ENCODE data around the gene DIS3L2.
"Not testable (repeated sequence)": the region's sequence is repeated elsewhere in the genome, so short reads cannot be mapped to it uniquely, and the experiment has no call there.

The DIS3L2 gene

GRCh38 chr2:232306741-232307305, 345.3 kb downstream of the DIS3L2 start:
- DNase-seq, result no peak
- TF ChIP-seq GATA1 (IDR thresholded peaks at IDR 0.05; ENCODE audit: low read depth, low read length), result no peak
- TF ChIP-seq POLR2A (IDR thresholded peaks at IDR 0.05; ENCODE audit: low read length), result no peak

- no peak for TF ChIP-seq GATA1 (IDR thresholded peaks at IDR 0.05; ENCODE audit: low read depth, low read length)
- TF ChIP-seq POLR2A (IDR thresholded peaks at IDR 0.05; ENCODE audit: low read length), result no peak
- no peak for DNase-seq
Measured at GRCh38 chr2:232307854-232308253, 346.3 kb downstream of the DIS3L2 start.

GRCh38 chr2:232308986-232309385, 347.5 kb downstream of the DIS3L2 start:
- TF ChIP-seq POLR2A (IDR thresholded peaks at IDR 0.05; ENCODE audit: low read length), result no peak
- TF ChIP-seq GATA1 (IDR thresholded peaks at IDR 0.05; ENCODE audit: low read depth, low read length), result no peak
- no peak for DNase-seq

GRCh38 chr2:232309592-232309991, 348.1 kb downstream of the DIS3L2 start:
- TF ChIP-seq GATA1 (IDR thresholded peaks at IDR 0.05; ENCODE audit: low read depth, low read length) (no peak), POLR2A (IDR thresholded peaks at IDR 0.05; ENCODE audit: low read length) (no peak)
- no peak for DNase-seq

GRCh38 chr2:232310121-232310520, 348.6 kb downstream of the DIS3L2 start:
- no peak for DNase-seq

GRCh38 chr2:232310696-232311095, 349.2 kb downstream of the DIS3L2 start:
- no peak for DNase-seq
- TF ChIP-seq GATA1 (IDR thresholded peaks at IDR 0.05; ENCODE audit: low read depth, low read length), result no peak

More at GRCh38 chr2:232310121-232310520, 348.6 kb downstream of the DIS3L2 start:
- TF ChIP-seq GATA1 (IDR thresholded peaks at IDR 0.05; ENCODE audit: low read depth, low read length) (no peak), POLR2A (IDR thresholded peaks at IDR 0.05; ENCODE audit: low read length) (no peak)

- DNase-seq, result not testable (repeated sequence)
Measured at GRCh38 chr2:232313645-232314044, 352.1 kb downstream of the DIS3L2 start.

- DNase-seq, result peak in 1 of 2 experiments; percentile 11
- no peak for TF ChIP-seq GATA1 (IDR thresholded peaks at IDR 0.05; ENCODE audit: low read depth, low read length)
- no peak for TF ChIP-seq POLR2A (IDR thresholded peaks at IDR 0.05; ENCODE audit: low read length)
Measured at GRCh38 chr2:232315049-232315922, 353.8 kb downstream of the DIS3L2 start.

- no peak for DNase-seq
- TF ChIP-seq POLR2A (IDR thresholded peaks at IDR 0.05; ENCODE audit: low read length) (no peak), GATA1 (IDR thresholded peaks at IDR 0.05; ENCODE audit: low read depth, low read length) (no peak)
Measured at GRCh38 chr2:232315923-232316299, 354.4 kb downstream of the DIS3L2 start.

- no peak for DNase-seq
- TF ChIP-seq POLR2A (IDR thresholded peaks at IDR 0.05; ENCODE audit: low read length) (no peak), GATA1 (IDR thresholded peaks at IDR 0.05; ENCODE audit: low read depth, low read length) (no peak)
Measured at GRCh38 chr2:232316461-232317330, 355.2 kb downstream of the DIS3L2 start.

- DNase-seq, result no peak
- TF ChIP-seq GATA1 (IDR thresholded peaks at IDR 0.05; ENCODE audit: low read depth, low read length), result no peak
- TF ChIP-seq POLR2A (IDR thresholded peaks at IDR 0.05; ENCODE audit: low read length), result no peak
Measured at GRCh38 chr2:232318169-232318855, 356.8 kb downstream of the DIS3L2 start.

- TF ChIP-seq POLR2A (IDR thresholded peaks at IDR 0.05; ENCODE audit: low read length), result no peak
- TF ChIP-seq GATA1 (IDR thresholded peaks at IDR 0.05; ENCODE audit: low read depth, low read length), result no peak
- no peak for DNase-seq
Measured at GRCh38 chr2:232319067-232319802, 357.7 kb downstream of the DIS3L2 start.

- TF ChIP-seq GATA1 (IDR thresholded peaks at IDR 0.05; ENCODE audit: low read depth, low read length), result no peak
- TF ChIP-seq POLR2A (IDR thresholded peaks at IDR 0.05; ENCODE audit: low read length), result no peak
Measured at GRCh38 chr2:232319803-232320442, 358.4 kb downstream of the DIS3L2 start.

More at GRCh38 chr2:232319803-232320442, 358.4 kb downstream of the DIS3L2 start:
- DNase-seq, result peak in 1 of 2 experiments; percentile 45

All from erythroblast (primary cell).